Lower lobe of right lung (tissue), 2 donors: Measurements from ENCODE around the gene GALNT17. TPM values are rescaled to one million over a fixed set of nuclear protein-coding genes. Genes with fewer than 3 reads are reported as not detected.

ENCODE experiments used
- ATAC-seq, 2 donors: fragments of 200-7000 bp; cut with Tn5 transposase; one replicate each; pipeline ENCODE4 v1.9.1; 2020 to 2022; ENCODE audit warnings: mild to moderate bottlenecking in 2 of 2, moderate library complexity in 2 of 2
- DNase-seq: peaks from one replicate; pipeline ENCODE4 v3.0.0-alpha.2; 2020
- H3K27ac ChIP-seq: fragments of 200-600 bp; one replicate; pipeline ENCODE4 v1.8.0; 2022
- H3K27me3 ChIP-seq: fragments of 200-600 bp; one replicate; pipeline ENCODE4 v1.8.0; 2022; ENCODE audit warnings: low read depth
- H3K36me3 ChIP-seq: fragments of 200-600 bp; one replicate; pipeline ENCODE4 v1.8.0; 2022; ENCODE audit warnings: mild to moderate bottlenecking
- H3K4me1 ChIP-seq: fragments of 200-600 bp; one replicate; pipeline ENCODE4 v1.8.0; 2022
- H3K4me3 ChIP-seq: fragments of 200-600 bp; one replicate; pipeline ENCODE4 v1.8.0; 2022; ENCODE audit warnings: mild to moderate bottlenecking
- H3K9me3 ChIP-seq: fragments of 200-600 bp; one replicate; pipeline ENCODE4 v1.8.0; 2022
- intact Hi-C: fragments of 100-400 bp; cut with DNase I; formaldehyde crosslinking; loops from one replicate; pipeline ENCODE4 v1.11.0; 2022
- total RNA-seq: library from RNA; stranded (reverse); fragmentation: NEBNext Ultra II Directional; extraction: Animal tissue kit (Norgen Biotek cat#: 25700); gene quantifications from one replicate; pipeline ENCODE4 v1.2.1, GENCODE V29; 2021
- TF ChIP-seq, protein P1 (sequence below): fragments of 200-600 bp; IDR thresholded peaks from one replicate; pipeline ENCODE4 v1.8.0; 2022; ENCODE audit warnings: antibody characterized with exemption, mild to moderate bottlenecking
- donor health status: DM: no; HTN: yes; CAD: no; lungs with severe emphysema.

GALNT17 gene
- total RNA-seq, 1 donor from 2014 or later, result 6.6 TPM

- Histone ChIP-seq H3K36me3 (no peaks in the 10 kb centered on the region), H3K9me3 (no peaks in the 10 kb centered on the region), H3K4me1 (no peaks in the 10 kb centered on the region), H3K27ac (no peak overlapping the region), H3K4me3 (no peak overlapping the region), H3K27me3 (no peaks in the 10 kb centered on the region)
- intact Hi-C loops, result no loop called here
- DNase-seq, result no peak
- ATAC-seq, result no peak
- TF ChIP-seq, protein P1, sequence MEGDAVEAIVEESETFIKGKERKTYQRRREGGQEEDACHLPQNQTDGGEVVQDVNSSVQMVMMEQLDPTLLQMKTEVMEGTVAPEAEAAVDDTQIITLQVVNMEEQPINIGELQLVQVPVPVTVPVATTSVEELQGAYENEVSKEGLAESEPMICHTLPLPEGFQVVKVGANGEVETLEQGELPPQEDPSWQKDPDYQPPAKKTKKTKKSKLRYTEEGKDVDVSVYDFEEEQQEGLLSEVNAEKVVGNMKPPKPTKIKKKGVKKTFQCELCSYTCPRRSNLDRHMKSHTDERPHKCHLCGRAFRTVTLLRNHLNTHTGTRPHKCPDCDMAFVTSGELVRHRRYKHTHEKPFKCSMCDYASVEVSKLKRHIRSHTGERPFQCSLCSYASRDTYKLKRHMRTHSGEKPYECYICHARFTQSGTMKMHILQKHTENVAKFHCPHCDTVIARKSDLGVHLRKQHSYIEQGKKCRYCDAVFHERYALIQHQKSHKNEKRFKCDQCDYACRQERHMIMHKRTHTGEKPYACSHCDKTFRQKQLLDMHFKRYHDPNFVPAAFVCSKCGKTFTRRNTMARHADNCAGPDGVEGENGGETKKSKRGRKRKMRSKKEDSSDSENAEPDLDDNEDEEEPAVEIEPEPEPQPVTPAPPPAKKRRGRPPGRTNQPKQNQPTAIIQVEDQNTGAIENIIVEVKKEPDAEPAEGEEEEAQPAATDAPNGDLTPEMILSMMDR, result no peak
Measured at GRCh38 chr7:71539615-71540014, 407.7 kb downstream of the GALNT17 start.

DNA sequence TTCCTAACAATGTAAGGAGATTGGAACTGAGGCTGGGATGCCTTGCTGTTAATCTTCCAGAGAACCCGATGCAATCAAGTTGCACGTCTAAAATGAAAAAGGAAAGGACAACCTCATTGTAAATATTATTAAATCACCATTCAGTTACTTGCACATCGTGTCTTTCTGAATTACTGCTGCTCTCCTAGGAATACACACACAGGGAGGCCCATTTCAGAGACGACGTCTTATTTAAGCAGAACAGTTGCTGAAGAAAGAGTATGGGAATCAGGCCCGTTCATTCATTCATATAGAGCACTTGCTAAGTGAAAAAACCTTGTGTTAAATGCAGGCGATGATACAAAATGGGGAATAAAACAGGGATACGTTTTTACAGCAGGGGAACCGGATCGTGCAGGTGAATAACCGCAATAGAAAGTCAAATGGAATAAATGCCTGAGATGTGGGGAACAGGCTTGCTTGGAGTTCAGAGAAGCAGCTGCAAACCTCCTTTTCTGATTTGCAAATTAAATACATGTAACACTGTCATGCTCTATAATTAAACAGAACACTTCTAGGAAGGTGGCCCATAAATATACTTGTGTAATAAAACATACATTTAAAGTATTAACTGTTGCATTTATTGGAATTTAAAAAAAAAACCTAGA lies 409.9 kb downstream of the GALNT17 start:
- intact Hi-C loops, result no loop called here
- TF ChIP-seq, protein P1, result no peak
- no peaks in the 10 kb centered on the region for H3K9me3 ChIP-seq
- H3K4me1 ChIP-seq, result no peaks in the 10 kb centered on the region
- no peaks in the 10 kb centered on the region for H3K36me3 ChIP-seq
- H3K27ac ChIP-seq, result no peak overlapping the region
- no peak overlapping the region for H3K4me3 ChIP-seq
- H3K27me3 ChIP-seq, result no peaks in the 10 kb centered on the region
- DNase-seq (no peak), ATAC-seq (no peak)

DNA sequence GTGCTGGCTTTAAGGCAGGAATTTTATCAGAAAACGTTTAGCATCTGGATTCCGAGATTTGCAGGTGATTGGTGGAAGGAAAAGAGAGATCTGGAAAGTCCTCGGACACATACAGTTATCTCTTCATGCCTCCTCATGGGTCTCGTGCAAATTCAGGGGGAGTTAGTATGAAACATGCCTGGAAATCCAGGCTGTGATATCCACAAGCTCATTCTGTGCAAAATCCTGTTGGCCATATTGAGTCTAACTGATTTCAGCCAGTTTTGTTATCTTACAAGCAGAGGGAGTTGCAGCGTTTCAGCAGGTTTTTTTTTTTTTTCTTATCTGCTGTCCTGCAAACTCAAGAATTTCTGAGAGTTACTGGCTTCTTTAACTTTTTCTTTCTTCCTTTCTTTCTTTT lies 411.5 kb downstream of the GALNT17 start:
- DNase-seq, result no peak
- no peaks in the 10 kb centered on the region for H3K4me1 ChIP-seq
- H3K27me3 ChIP-seq, result no peaks in the 10 kb centered on the region
- intact Hi-C loops, result no loop called here
- ATAC-seq, result no peak
- TF ChIP-seq, protein P1, result no peak
- H3K27ac ChIP-seq, result no peak overlapping the region
- no peaks in the 10 kb centered on the region for H3K36me3 ChIP-seq
- no peaks in the 10 kb centered on the region for H3K9me3 ChIP-seq
- no peak overlapping the region for H3K4me3 ChIP-seq

- intact Hi-C loops, result no loop called here
- H3K36me3 ChIP-seq, result no peaks in the 10 kb centered on the region
Measured at GRCh38 chr7:71544816-71545215, 412.9 kb downstream of the GALNT17 start.

GRCh38 chr7:71547426-71547825 lies 415.5 kb downstream of the GALNT17 start:
- TF ChIP-seq, protein P1, result no peak
- Histone ChIP-seq H3K4me1 (no peaks in the 10 kb centered on the region), H3K27ac (no peak overlapping the region), H3K27me3 (no peaks in the 10 kb centered on the region), H3K36me3 (no peaks in the 10 kb centered on the region), H3K4me3 (no peak overlapping the region), H3K9me3 (no peaks in the 10 kb centered on the region)
- intact Hi-C loops, result no loop called here
- no peak for ATAC-seq
- no peak for DNase-seq

More at GRCh38 chr7:71544816-71545215, 412.9 kb downstream of the GALNT17 start:
- no peak overlapping the region for H3K4me3 ChIP-seq
- TF ChIP-seq, protein P1, result no peak
- no peaks in the 10 kb centered on the region for H3K4me1 ChIP-seq
- ATAC-seq (no peak), DNase-seq (no peak)
- no peak overlapping the region for H3K27ac ChIP-seq
- H3K9me3 ChIP-seq, result no peaks in the 10 kb centered on the region
- H3K27me3 ChIP-seq, result no peaks in the 10 kb centered on the region
